Measurements from ENCODE around the gene MMP10.

- TF ChIP-seq POLR2AphosphoS5 (IDR thresholded peaks at IDR 0.05; ENCODE audit: borderline replicate concordance, low read depth, low read length) (no peak), EZH2 (IDR thresholded peaks at IDR 0.05) (no peak)
Measured at GRCh38 chr11:102800767-102801166, 20.3 kb upstream of the MMP10 start.
